ENCODE results near the gene ARHGAP45.
A peak's percentile ranks its signal among the peaks of the same experiment; 100 is the strongest.
"Not testable (repeated sequence)": the region's sequence is repeated elsewhere in the genome, so short reads cannot be mapped to it uniquely, and the experiment has no call there.

Gene ARHGAP45

DNA sequence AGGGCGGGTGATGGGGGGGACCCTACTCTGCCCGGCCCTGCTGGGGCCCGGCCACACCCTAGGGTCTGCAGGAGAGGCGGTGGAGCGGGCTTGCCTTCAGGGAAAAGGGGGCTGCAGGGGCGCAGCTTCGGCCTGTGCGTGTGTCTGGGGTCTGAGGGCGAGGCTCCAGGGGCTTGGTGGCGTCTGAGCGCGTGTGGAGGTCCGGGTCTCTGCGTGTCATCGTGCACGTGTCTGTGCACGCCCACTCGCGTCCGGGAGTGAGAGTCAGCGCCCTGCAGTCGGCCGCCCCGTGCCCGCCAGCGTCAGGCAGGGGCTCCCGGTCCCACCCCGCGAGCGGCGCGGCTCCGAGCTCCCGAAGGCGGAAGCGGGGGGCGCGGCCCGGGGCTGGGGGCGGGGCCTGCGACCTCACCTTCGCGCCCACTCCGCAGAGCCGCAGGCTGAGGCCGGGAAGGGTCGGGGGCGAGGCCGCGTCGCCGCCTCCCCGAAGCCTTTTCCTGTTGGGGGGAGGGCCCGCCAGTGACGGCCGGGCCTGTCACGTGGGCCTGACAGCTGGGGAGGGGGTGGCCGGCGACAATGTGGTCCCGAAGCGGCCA lies at the start of gene ARHGAP45:
Gene ARHGAP45, plus strand, starts transcription at position 420 of the 593 bp plus-strand sequence. CDS start 239 bp downstream, outside the sequence.
- DNase-seq: no peak

DNA sequence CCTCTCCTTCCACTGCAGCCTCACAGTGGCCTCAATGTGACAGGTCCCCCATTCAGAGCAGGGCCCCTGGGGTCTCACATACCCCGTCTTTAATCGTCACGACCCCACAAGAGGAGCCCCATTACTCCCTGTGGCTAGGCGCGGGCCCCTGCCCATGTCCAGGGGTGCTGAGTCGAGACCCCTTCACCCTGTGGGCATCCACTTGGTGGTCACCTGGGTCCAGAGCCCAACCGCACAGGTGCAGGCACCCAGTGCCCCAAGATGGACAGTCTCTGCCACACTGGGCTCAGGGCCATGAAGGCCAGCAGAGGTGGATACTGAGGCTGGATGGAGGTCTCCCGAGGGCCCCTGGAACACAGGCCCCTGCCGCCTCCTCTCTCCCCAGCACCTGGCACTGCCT lies 49.1 kb upstream of the ARHGAP45 start:
- DNase-seq: no peak

DNA sequence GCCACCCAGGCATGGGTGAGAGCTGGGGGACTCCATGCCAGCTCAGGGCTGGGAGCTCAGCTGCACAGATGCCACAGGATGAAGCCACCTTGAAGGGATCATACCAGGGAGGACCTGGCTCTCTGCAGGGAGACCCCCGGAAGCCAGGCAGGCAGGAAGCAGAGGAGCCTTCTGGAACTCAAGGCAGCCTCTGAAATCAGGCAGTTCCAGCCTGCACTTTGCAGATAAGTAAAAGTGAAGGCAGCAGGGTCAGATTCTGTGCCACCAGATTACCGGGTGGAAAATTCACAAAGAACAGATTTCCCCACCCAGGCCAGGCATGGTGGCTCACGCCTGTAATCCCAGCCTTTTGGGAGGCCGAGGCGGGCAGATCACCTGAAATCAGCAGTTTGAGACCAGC lies 48.6 kb upstream of the ARHGAP45 start:
- no peak for DNase-seq

- DNase-seq: no peak
Measured at GRCh38 chr19:1018932-1019615, 47.9 kb upstream of the ARHGAP45 start.

- DNase-seq: no peak
Measured at GRCh38 chr19:1019616-1019961, 47.4 kb upstream of the ARHGAP45 start.

DNA sequence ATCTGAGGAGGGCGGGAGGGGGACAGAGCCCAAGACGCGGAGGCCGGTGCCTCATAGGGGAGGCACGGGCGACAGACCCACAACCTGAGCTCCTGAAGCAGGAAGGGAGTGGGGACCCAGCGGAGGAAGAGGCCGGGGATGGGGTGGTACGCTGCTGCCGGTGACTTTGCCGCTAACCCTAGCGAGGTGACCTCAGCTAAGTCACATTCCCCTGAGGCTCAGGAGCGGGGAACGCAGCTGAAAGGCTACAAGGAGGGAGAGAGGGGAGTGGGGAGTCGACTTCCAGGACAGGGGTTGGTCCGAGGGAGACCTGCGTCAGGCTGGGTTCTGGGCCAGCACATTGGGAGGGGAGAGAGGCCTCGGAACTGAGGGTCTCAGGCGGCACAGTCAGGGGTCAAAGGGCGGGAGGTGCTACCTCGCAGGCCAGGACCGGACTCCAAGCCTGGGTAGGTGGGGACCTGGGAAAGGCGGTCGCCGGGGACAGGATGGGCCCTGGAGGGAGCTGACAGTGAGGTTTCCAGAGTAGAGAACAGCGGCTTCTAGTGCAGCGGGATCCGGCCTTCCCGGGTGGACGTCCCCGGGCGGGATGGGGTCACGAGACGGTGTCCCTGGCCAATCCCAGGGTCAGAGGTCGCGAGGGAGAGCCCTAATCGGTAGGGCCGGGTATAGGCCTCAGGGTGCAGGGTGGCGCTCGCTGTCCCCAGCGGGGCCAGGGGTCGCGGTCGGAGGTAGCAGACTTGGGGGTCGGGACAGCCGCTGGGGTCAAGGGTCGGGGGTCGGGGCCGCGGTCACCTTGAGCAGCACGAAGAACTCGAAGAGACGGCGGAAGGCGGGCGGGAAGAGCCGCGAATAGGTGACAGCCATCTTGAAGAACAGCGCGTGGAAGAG lies 46.7 kb upstream of the ARHGAP45 start:
- no peak for DNase-seq

GRCh38 chr19:1020868-1021425 lies 46.0 kb upstream of the ARHGAP45 start, which contains the start of gene TMEM259:
Gene TMEM259, minus strand, starts transcription at chr19:1021123. Its CDS starts 127 bp downstream, at chr19:1020996.
- DNase-seq: peak; percentile 96 to 97

DNA sequence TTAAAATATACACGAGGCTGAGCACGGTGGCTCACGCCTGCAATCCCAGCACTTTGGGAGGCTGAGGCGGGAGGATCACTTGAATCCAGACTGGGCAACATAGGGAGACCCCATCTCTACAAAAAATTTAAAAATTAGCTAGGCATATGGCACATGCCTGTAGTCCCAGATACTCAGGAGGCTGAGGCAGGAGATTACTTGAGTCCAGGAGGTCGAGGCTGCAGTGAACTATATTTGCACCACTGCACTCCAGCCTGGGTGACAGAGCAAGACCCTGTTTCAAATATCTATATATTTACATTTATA lies 43.1 kb upstream of the ARHGAP45 start:
- not testable (repeated sequence) for DNase-seq

GRCh38 chr19:1025080-1025479 lies 41.9 kb upstream of the ARHGAP45 start:
- not testable (repeated sequence) for DNase-seq

DNA sequence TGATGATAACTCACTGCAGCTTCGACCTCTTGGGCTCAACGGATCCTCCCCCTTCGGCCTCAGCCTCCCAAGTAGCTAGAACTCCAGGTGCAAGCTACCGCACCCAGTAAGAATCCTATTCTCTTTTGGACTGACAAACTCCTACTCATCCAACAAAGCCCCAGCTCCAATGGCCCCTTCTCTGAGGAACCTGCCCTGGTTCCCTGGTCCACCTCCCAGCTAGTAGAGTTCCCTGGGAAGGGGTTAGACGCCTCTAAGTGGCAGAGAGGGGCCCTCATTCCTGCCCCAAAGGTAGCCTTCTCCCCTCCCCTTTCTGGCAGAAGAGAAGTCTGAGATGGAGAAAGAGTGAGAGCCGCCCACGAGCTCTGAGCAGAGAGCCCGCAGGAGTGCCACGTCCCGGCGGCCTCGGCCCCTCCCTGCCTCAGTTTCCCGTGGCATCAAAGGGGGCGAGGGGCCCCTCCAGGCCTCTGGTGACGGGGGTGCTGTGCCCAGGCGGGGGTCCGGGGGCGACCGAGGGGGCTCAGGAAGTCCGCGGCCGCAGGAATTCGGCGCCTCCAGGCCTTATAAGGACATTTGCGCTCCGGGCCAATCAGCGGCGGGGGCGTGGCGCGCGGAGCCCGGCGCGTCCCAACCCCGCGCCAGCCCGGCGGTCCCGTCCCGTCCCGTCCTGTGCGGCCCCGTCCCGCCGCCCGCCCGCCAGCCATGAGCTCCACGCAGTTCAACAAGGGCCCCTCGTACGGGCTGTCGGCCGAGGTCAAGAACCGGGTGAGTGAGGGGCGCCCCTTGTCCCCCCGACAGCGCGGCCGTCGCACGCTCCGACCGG lies 40.8 kb upstream of the ARHGAP45 start, which contains the start of gene CNN2:
Gene CNN2, plus strand, starts transcription at position 649 of the 823 bp plus-strand sequence. Its CDS starts 54 bp downstream, at position 703.
- DNase-seq: no peak

- DNase-seq: no peak
Measured at GRCh38 chr19:1026783-1027649, 40.0 kb upstream of the ARHGAP45 start.

GRCh38 chr19:1027650-1028061 lies 39.3 kb upstream of the ARHGAP45 start:
- DNase-seq: no peak

GRCh38 chr19:1028062-1028926 lies 38.7 kb upstream of the ARHGAP45 start:
- DNase-seq: no peak

- DNase-seq: no peak
Measured at GRCh38 chr19:1032264-1032867, 34.6 kb upstream of the ARHGAP45 start.

GRCh38 chr19:1035998-1036621 lies 30.9 kb upstream of the ARHGAP45 start:
- DNase-seq: no peak

GRCh38 chr19:1037621-1038064 lies 29.3 kb upstream of the ARHGAP45 start:
- no peak for DNase-seq

DNA sequence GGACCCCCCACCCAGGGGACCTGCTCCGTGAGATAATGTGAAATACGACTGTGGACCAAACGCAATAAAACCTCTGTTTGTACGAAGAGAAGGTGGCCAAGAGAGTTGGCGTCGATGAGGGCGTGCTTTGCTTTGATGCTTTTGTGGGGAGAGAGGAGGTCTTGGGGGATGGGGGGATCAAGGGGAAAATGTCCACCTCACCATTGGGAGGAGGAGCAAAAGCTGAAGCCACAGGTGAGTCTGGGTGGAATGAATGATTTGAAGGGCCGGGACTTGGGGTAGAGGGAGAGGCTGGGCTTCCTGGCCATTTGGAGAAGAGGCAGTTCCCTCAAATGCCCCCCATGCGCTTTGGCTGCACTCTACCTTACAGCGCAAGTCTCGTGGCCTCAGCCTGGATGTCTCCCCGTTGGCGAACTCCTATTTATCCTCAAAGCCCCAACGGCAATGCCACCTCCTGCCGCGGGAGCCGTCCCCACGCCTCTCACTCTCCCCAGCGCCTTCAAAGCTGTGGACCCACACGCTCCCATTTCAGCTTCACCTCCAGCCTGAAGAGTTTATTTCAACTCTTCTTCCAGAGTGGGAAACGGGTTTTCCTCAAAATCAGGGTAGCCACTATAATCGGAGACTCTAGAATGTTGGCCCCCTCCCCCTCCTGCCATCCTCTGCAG lies 27.9 kb upstream of the ARHGAP45 start:
- no peak for DNase-seq

DNA sequence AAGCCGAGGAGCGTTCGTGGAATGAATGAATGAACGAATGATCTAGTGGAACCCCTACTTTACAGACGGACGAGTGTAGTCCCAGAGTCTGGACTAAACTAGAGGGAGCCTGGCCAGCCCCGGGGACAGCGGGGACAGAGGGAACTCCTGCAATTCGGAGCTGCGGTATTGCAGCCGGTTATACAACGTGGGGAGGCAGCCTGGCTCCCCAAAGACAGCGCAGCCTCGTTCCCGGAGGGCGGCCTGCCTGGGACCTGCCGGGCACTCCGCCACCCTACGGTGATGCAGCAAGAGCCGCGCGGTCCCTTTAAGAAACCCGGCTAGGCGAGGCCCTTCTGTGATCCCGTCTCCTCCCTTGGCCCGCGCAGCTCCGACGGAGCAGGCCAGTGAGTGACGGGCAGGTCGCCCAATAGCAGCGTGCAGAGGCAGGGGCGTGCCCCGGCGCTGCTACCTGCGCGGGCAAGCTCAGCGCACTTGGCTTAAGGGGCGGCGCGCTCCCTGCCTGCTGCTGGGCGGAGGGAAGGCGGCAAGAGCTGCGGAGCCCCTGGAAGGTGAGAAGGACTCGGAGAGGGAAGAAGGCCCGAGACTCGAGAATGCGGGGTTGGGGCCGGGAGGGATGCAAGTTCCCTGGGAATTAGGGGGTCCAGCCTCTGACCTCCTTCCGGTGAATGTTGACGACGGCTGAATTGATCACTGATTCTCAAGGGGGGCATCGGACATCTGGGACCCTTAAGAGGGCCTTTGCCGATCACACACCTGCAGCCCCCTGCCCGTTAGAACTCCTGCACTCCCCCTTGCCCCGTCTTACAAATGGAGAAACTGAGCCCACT lies 27.1 kb upstream of the ARHGAP45 start, which contains the start of gene ABCA7:
Gene ABCA7, plus strand, starts transcription at position 462 of the 830 bp plus-strand sequence. CDS start 1,255 bp downstream, outside the sequence.
- peak; percentile 88 to 93 for DNase-seq

All from hippocampal formation (tissue), 2 donors.